Measurements from ENCODE around the gene BMP5. TPM values are rescaled to one million over a fixed set of nuclear protein-coding genes. Genes with fewer than 3 reads are reported as not detected.
A peak's percentile ranks its signal among the peaks of the same experiment; 100 is the strongest.

Gene BMP5
- total RNA-seq, 1 experiment from 2014 or later: 17.7 TPM

- Histone ChIP-seq H3K36me3 (ENCODE audit: control insufficient read depth, insufficient read depth, low read length) (no peaks in the 10 kb centered on the region), H3K27ac (ENCODE audit: low read length) (peak overlapping the region; percentile 73; the same call in 1 of the 2 replicates), H3K27me3 (ENCODE audit: control insufficient read depth, insufficient read depth, low read length) (no peaks in the 10 kb centered on the region), H3K4me1 (ENCODE audit: control insufficient read depth, insufficient read depth, low read length) (peaks cover 49% of the 10 kb centered on the region), H3K4me3 (ENCODE audit: low read depth in 2 of 2, low read length in 2 of 2) (no peak overlapping the region), H3K9me3 (ENCODE audit: control insufficient read depth, insufficient read depth, low read depth, low read length) (no peaks in the 10 kb centered on the region)
- in situ Hi-C loops (cut with HindIII; ENCODE audit: low pct_unique_long_range_greater_than_20kb, low sequenced_read_pairs) (no loop called here), intact Hi-C loops (cut with micrococcal nuclease; ENCODE audit: unreplicated experiment) (no loop called here)
- TF ChIP-seq POLR2AphosphoS5 (IDR thresholded peaks at IDR 0.05; ENCODE audit: low read depth, low read length) (no peak), CTCF (IDR thresholded peaks at IDR 0.05) (no peak), TCF7L2 (IDR thresholded peaks at IDR 0.05; ENCODE audit: low read depth, low read length) (no peak), SIN3A (IDR thresholded peaks at IDR 0.05; ENCODE audit: borderline replicate concordance, insufficient read depth, low read depth, low read length) (no peak)
- TF ChIP-seq, protein P1, sequence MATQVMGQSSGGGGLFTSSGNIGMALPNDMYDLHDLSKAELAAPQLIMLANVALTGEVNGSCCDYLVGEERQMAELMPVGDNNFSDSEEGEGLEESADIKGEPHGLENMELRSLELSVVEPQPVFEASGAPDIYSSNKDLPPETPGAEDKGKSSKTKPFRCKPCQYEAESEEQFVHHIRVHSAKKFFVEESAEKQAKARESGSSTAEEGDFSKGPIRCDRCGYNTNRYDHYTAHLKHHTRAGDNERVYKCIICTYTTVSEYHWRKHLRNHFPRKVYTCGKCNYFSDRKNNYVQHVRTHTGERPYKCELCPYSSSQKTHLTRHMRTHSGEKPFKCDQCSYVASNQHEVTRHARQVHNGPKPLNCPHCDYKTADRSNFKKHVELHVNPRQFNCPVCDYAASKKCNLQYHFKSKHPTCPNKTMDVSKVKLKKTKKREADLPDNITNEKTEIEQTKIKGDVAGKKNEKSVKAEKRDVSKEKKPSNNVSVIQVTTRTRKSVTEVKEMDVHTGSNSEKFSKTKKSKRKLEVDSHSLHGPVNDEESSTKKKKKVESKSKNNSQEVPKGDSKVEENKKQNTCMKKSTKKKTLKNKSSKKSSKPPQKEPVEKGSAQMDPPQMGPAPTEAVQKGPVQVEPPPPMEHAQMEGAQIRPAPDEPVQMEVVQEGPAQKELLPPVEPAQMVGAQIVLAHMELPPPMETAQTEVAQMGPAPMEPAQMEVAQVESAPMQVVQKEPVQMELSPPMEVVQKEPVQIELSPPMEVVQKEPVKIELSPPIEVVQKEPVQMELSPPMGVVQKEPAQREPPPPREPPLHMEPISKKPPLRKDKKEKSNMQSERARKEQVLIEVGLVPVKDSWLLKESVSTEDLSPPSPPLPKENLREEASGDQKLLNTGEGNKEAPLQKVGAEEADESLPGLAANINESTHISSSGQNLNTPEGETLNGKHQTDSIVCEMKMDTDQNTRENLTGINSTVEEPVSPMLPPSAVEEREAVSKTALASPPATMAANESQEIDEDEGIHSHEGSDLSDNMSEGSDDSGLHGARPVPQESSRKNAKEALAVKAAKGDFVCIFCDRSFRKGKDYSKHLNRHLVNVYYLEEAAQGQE (IDR thresholded peaks at IDR 0.05; ENCODE audit: insufficient read depth in 1 of 2, low read depth in 2 of 2, low read length in 1 of 2): no peak
- DNase-seq (ENCODE audit: low read depth, low spot score) (no peak), ATAC-seq (no peak)
- CTCF ChIA-PET: no interaction called here
- POLR2A ChIA-PET: no interaction called here
- BruUV-seq (replicated peaks): no TSS peak
Measured at GRCh38 chr6:55836945-55837344, 38.4 kb downstream of the BMP5 start.

DNA sequence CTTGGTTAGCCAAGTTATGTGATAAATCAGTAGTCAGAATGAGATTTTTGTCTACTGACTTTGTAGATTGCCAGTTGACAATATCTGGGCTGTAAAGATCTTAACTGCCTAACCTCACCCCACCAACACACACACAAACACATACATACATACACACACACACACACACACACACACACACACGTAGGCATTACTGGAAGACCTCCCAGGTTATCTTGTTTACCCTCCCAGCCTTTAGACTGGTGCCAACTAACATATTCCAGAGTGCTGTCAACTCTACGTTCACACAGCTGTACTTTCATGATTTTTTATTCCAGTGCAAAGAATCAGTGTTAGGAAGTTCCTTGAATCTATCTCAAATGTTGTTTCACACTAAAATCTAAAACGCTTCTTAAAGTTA is 38.9 kb downstream of the BMP5 start:
- Histone ChIP-seq H3K4me1 (ENCODE audit: control insufficient read depth, insufficient read depth, low read length) (peaks cover 48% of the 10 kb centered on the region), H3K27ac (ENCODE audit: low read length) (peak overlapping the region; percentile 73), H3K4me3 (ENCODE audit: low read depth in 2 of 2, low read length in 2 of 2) (no peak overlapping the region), H3K27me3 (ENCODE audit: control insufficient read depth, insufficient read depth, low read length) (no peaks in the 10 kb centered on the region), H3K36me3 (ENCODE audit: control insufficient read depth, insufficient read depth, low read length) (no peaks in the 10 kb centered on the region), H3K9me3 (ENCODE audit: control insufficient read depth, insufficient read depth, low read depth, low read length) (no peaks in the 10 kb centered on the region)
- DNase-seq (ENCODE audit: low read depth, low spot score) (no peak), ATAC-seq (peak; percentile 63)
- ChIA-PET POLR2A (no interaction called here), CTCF (no interaction called here)
- intact Hi-C loops (cut with micrococcal nuclease; ENCODE audit: unreplicated experiment) (no loop called here), in situ Hi-C loops (cut with HindIII; ENCODE audit: low pct_unique_long_range_greater_than_20kb, low sequenced_read_pairs) (no loop called here)
- peak; percentile 42; the same call in 1 of the 2 replicates for TF ChIP-seq TCF7L2 (IDR thresholded peaks at IDR 0.05; ENCODE audit: low read depth, low read length)
- TF ChIP-seq POLR2AphosphoS5 (IDR thresholded peaks at IDR 0.05; ENCODE audit: low read depth, low read length): no peak
- TF ChIP-seq, protein P1 (IDR thresholded peaks at IDR 0.05; ENCODE audit: insufficient read depth in 1 of 2, low read depth in 2 of 2, low read length in 1 of 2): no peak
- TF ChIP-seq CTCF (IDR thresholded peaks at IDR 0.05): no peak
- TF ChIP-seq SIN3A (IDR thresholded peaks at IDR 0.05; ENCODE audit: borderline replicate concordance, insufficient read depth, low read depth, low read length): no peak
- BruUV-seq (replicated peaks): no TSS peak
